ENCODE measurements around the gene MAPKAP1. TPM values are rescaled to one million over a fixed set of nuclear protein-coding genes. Genes with fewer than 3 reads are reported as not detected.

MAPKAP1 gene
- total RNA-seq, 1 donor from 2014 or later: 84.9 TPM

GRCh38 chr9:125486152-125486508 is 220.9 kb downstream of the MAPKAP1 start:
- CTCF ChIA-PET: no interaction called here
- intact Hi-C loops (cut with micrococcal nuclease): no loop called here
- Mint-ChIP-seq H3K9me3 (no peaks in the 10 kb centered on the region), H3K27ac (no peak overlapping the region), H3K4me3 (no peak overlapping the region), H3K4me1 (no peaks in the 10 kb centered on the region), H3K36me3 (ENCODE audit: low read depth) (peaks cover 42% of the 10 kb centered on the region), H3K27me3 (no peaks in the 10 kb centered on the region)
- TF ChIP-seq CTCF (IDR thresholded peaks at IDR 0.05): no peak
- DNase-seq: no peak
- POLR2A ChIA-PET: no interaction called here
- ATAC-seq (ENCODE audit: low read depth): no peak

GRCh38 chr9:125485471-125486151 is 221.4 kb downstream of the MAPKAP1 start:
- no peak overlapping the region for H3K4me3 Mint-ChIP-seq

GRCh38 chr9:125484350-125485282 is 222.4 kb downstream of the MAPKAP1 start:
- no peak for TF ChIP-seq CTCF (IDR thresholded peaks at IDR 0.05)
- intact Hi-C loops (cut with micrococcal nuclease): no loop called here
- no peak for ATAC-seq (ENCODE audit: low read depth)
- no peaks in the 10 kb centered on the region for H3K9me3 Mint-ChIP-seq
- CTCF ChIA-PET: no interaction called here
- POLR2A ChIA-PET: no interaction called here
- H3K36me3 Mint-ChIP-seq (ENCODE audit: low read depth): peaks cover 55% of the 10 kb centered on the region
- no peak overlapping the region for H3K4me3 Mint-ChIP-seq
- H3K27me3 Mint-ChIP-seq: no peaks in the 10 kb centered on the region
- H3K27ac Mint-ChIP-seq: no peak overlapping the region
- H3K4me1 Mint-ChIP-seq: no peaks in the 10 kb centered on the region
- no peak for DNase-seq

More at GRCh38 chr9:125485471-125486151, 221.4 kb downstream of the MAPKAP1 start:
- ATAC-seq (ENCODE audit: low read depth) (no peak), DNase-seq (no peak)
- ChIA-PET CTCF (no interaction called here), POLR2A (no interaction called here)
- Mint-ChIP-seq H3K27ac (no peak overlapping the region), H3K36me3 (ENCODE audit: low read depth) (peaks cover 45% of the 10 kb centered on the region), H3K4me1 (no peaks in the 10 kb centered on the region), H3K27me3 (no peaks in the 10 kb centered on the region), H3K9me3 (no peaks in the 10 kb centered on the region)
- TF ChIP-seq CTCF (IDR thresholded peaks at IDR 0.05): no peak
- intact Hi-C loops (cut with micrococcal nuclease): no loop called here

- intact Hi-C loops (cut with micrococcal nuclease): no loop called here
- H3K9me3 Mint-ChIP-seq: no peaks in the 10 kb centered on the region
- H3K4me1 Mint-ChIP-seq: no peaks in the 10 kb centered on the region
- H3K27me3 Mint-ChIP-seq: no peaks in the 10 kb centered on the region
- ATAC-seq (ENCODE audit: low read depth) (no peak), DNase-seq (no peak)
- TF ChIP-seq CTCF (IDR thresholded peaks at IDR 0.05): no peak
- H3K36me3 Mint-ChIP-seq (ENCODE audit: low read depth): peaks cover 61% of the 10 kb centered on the region
- ChIA-PET CTCF (no interaction called here), POLR2A (no interaction called here)
- no peak overlapping the region for H3K27ac Mint-ChIP-seq
- H3K4me3 Mint-ChIP-seq: no peak overlapping the region
Measured at GRCh38 chr9:125483697-125484096, 223.3 kb downstream of the MAPKAP1 start.

GRCh38 chr9:125479846-125480615 is 227.0 kb downstream of the MAPKAP1 start:
- TF ChIP-seq CTCF (IDR thresholded peaks at IDR 0.05): no peak
- Mint-ChIP-seq H3K4me3 (no peak overlapping the region), H3K27ac (no peak overlapping the region), H3K9me3 (no peaks in the 10 kb centered on the region), H3K36me3 (ENCODE audit: low read depth) (peaks cover 82% of the 10 kb centered on the region), H3K4me1 (no peaks in the 10 kb centered on the region), H3K27me3 (no peaks in the 10 kb centered on the region)
- intact Hi-C loops (cut with micrococcal nuclease): no loop called here
- ChIA-PET CTCF (no interaction called here), POLR2A (no interaction called here)
- no peak for ATAC-seq (ENCODE audit: low read depth)
- DNase-seq: no peak
